GM19438 (cell line): ENCODE measurements around the gene KLHL35.
"Not testable (repeated sequence)": the region's sequence is repeated elsewhere in the genome, so short reads cannot be mapped to it uniquely, and the experiment has no call there.

Experiments used
- ATAC-seq: cut with Tn5 transposase; IDR thresholded peaks from one replicate; pipeline ENCODE4 v1.9.1; 2021; ENCODE audit warnings: low read depth; ENCODE audit not compliant: unreplicated experiment

The KLHL35 gene

GRCh38 chr11:75398906-75399305 is 34.1 kb downstream of the KLHL35 start:
- peak; percentile 7 for ATAC-seq

GRCh38 chr11:75394085-75394840 is 38.7 kb downstream of the KLHL35 start:
- ATAC-seq, result no peak

DNA sequence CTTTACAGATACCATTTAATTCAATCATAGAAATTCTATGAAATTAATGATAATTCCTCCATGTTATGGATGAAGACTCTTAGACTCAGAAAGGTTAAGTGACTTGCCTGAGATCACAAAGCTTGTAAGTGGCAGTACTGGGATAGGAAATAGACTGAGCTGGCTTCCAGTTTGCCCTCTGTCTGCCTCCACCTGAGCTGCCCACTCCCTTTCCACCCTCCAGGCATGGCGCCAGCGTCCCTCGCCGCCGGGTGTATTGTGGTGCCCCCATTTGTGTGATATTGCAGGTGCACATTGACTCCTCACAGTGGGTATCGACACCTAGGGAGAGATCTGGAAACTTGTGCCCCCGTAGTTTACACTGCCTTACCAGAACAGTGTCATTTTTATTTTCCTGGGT is 43.1 kb downstream of the KLHL35 start:
- no peak for ATAC-seq

DNA sequence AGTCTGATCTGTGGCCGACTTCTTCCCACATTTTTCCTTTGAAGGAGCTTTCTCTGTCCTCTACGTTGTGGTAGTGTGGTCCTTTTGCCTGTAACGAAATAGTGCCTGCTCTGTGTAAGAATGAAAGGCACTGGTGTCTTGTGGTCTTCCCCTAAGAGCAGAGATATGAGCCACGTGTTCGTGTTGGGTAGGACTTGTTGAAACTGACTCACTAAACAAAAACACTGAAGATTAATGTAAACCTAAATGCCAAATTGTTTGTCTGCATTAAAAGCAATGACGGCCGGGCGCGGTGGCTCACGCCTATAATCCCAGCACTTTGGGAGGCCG is 43.8 kb downstream of the KLHL35 start:
- ATAC-seq, result no peak

- no peak for ATAC-seq
Measured at GRCh38 chr11:75388386-75389275, 44.4 kb downstream of the KLHL35 start.

DNA sequence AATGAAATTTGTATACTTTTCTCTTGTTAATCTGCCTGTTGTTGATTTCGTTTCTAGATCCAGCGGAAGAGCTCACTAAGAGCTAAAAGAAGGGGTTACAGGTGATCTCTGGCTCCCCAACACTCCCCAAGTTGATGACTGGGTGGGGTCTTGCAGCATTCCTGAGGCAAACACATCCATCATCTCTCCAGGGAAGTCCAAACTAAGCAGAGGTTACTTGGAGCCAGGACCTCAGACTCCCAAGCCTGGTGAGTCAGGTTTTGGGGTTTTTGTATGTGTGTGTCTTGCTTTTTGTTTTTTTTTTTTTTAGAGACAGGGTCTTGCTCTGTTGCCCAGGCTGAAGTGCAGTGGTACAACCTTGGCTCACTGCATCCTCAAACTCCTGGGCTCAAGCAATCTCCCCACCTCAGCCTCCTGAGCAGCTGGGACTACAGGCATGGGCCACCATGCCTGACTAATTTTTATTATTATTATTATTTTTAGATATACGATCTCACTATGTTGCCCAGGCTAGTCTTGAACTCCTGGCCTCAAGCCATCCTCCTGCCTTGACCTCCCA is 45.2 kb downstream of the KLHL35 start:
- no peak for ATAC-seq

DNA sequence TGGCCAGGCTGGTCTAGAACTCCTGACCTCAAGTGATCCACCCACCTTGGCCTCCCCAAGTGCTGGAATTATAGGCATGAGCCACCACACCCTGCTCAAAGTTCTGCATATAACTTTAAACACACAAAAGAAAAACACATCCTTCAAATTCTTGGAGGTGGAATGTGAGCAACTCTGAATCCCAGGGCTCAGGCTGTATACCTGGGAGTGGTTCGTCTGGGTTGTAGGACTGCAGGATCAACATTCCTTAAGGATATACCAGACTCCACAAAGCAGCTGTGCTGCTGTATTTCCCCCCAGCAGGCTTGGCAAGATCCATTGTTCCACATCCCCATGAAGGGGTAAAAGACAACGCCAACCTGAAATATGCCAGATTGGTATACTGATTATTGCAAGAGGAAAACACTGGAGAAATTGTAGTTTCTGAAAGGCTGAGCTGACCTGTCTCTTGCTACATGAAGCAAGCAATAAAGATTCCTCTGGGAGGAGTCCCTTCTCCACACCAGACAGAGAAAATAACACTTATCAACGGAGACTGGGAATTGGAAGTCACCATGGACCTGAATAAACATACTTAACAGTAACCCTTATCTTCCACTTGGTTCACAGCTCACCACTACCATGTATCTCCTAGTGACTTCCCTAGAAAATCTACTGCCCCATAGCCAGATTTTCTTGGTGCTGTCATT is 45.9 kb downstream of the KLHL35 start:
- ATAC-seq, result no peak

DNA sequence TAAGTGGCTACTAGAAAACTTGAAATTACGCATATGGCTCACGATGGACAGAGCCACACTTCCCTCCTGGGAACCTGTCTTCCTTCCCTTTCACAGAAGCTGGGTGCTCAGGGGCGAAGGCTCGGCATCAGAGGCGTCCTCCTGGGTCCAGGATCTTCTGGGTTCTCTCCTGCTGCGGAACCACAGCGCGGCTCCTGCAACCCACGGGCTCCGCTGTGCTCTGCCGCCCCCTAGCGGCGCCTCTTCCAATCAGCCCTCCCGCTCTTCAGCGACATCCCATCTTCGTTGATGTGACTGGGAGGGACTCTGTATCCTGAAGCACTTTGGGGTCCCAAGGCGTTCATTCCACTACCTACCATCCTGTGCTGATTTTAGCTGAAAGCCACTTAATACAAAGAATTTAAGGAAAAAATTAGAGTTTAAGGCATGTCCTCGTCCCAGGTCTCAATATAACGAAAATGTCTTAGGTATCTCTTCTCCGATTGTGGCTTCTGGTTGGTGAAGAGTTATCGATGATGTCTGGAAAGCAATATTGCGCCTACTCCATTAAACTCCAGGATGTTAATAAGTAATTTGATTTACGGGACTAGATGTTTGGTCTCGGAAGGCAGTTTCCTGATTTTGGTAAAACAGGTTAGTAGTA is 48.4 kb downstream of the KLHL35 start:
- ATAC-seq, result no peak

DNA sequence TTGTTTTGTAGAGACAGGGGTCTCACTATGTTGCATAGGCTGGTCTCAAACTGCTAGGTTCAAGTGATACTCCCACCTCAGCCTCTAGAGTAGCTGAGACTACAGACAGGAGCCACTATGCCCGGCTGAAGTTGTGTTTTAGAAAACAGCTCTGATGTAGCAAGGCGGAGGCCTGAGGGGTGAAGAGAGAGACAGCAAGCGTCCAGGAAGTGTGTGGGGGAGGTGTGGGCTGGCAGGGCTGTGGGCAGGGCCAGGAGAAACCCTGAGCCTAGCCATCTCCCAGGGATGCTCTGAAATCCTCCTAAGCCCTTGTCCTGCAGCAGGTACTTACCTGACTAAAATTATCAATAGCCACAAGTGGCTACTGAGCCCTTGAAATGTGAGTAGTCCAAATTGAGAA is 49.8 kb downstream of the KLHL35 start:
- no peak for ATAC-seq

- no peak for ATAC-seq
Measured at GRCh38 chr11:75380716-75381420, 52.1 kb downstream of the KLHL35 start.

GRCh38 chr11:75380245-75380644 is 52.8 kb downstream of the KLHL35 start:
- ATAC-seq, result no peak

DNA sequence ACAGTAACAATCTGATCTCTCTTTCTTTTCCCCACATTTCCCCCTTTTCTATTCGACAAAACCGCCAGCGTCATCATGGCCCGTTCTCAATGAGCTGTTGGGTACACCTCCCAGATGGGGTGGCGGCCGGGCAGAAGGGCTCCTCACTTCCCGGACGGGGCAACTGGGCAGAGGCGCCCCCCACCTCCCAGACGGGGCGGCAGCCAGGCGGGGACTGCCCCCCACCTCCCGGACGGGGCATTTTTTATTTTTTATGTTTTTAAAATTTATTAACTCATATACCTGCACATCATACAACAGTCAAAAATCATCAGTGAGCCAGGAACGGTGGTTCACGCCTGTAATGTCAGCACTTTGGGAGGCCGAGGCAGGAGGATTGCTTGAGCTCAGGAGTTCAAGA is 54.2 kb downstream of the KLHL35 start:
- not testable (repeated sequence) for ATAC-seq

GRCh38 chr11:75376175-75376574 is 56.8 kb downstream of the KLHL35 start:
- no peak for ATAC-seq

DNA sequence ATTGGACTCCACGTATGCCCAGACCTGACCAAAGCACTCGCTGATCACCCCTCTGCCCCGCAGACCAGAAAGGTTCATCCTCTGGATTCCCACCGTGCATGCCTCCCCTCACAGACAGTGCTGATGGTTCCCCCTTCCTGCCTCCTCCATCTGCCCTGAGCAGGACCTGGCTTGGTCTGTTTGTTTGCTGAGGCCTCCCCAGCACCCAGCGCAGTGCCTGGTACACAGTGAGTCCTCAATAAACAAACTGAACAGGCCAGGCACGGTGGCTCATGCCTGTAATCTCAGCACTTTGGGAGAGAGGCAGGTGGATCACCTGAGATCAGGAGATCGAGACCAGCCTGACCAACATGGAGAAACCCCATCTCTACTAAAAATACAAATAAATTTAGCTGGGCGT is 57.4 kb downstream of the KLHL35 start:
- ATAC-seq, result no peak

- no peak for ATAC-seq
Measured at GRCh38 chr11:75374646-75375045, 58.4 kb downstream of the KLHL35 start.

GRCh38 chr11:75373201-75373600 is 59.8 kb downstream of the KLHL35 start:
- ATAC-seq, result no peak
